ENCODE measurements around the gene FGFR3.

Gene FGFR3

DNA sequence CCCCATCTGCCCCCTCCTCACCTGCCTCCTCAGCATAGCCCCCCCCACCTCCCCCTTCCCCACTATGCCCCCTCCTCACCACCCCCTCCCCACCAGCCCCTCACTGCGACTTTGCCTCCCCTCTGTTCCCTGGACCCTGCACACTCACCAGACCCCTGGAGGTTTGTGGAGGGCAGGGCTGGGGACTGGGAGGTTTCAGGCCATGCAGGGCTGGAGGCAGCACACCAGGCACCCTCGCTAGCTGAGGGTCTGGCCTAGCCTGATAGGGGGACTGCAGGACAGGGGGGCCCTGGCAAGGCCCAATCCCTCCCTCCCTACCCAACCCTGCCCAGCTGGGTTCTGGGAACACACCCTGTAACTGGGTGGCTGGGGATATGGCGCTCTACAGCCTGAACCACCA is 43.7 kb upstream of the FGFR3 start:
- H3K4me3 ChIP-seq (ENCODE audit: severe bottlenecking): no peak overlapping the region
- peaks cover 7% of the 10 kb centered on the region; the same call in 1 of the 2 replicates for H3K36me3 ChIP-seq (ENCODE audit: low read depth)
- ATAC-seq (ENCODE audit: low read depth) (no peak), DNase-seq (ENCODE audit: low spot score) (no peak)
- no peaks in the 10 kb centered on the region for H3K27me3 ChIP-seq (ENCODE audit: insufficient read depth, poor library complexity, severe bottlenecking)
- peaks cover 14% of the 10 kb centered on the region for H3K4me1 ChIP-seq (ENCODE audit: insufficient read depth, poor library complexity, severe bottlenecking)
- H3K9me3 ChIP-seq (ENCODE audit: severe bottlenecking): no peaks in the 10 kb centered on the region
- TF ChIP-seq, protein P1, sequence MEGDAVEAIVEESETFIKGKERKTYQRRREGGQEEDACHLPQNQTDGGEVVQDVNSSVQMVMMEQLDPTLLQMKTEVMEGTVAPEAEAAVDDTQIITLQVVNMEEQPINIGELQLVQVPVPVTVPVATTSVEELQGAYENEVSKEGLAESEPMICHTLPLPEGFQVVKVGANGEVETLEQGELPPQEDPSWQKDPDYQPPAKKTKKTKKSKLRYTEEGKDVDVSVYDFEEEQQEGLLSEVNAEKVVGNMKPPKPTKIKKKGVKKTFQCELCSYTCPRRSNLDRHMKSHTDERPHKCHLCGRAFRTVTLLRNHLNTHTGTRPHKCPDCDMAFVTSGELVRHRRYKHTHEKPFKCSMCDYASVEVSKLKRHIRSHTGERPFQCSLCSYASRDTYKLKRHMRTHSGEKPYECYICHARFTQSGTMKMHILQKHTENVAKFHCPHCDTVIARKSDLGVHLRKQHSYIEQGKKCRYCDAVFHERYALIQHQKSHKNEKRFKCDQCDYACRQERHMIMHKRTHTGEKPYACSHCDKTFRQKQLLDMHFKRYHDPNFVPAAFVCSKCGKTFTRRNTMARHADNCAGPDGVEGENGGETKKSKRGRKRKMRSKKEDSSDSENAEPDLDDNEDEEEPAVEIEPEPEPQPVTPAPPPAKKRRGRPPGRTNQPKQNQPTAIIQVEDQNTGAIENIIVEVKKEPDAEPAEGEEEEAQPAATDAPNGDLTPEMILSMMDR (IDR thresholded peaks at IDR 0.05; ENCODE audit: poor library complexity, severe bottlenecking): no peak
- H3K27ac ChIP-seq (ENCODE audit: poor library complexity, severe bottlenecking): no peak overlapping the region

DNA sequence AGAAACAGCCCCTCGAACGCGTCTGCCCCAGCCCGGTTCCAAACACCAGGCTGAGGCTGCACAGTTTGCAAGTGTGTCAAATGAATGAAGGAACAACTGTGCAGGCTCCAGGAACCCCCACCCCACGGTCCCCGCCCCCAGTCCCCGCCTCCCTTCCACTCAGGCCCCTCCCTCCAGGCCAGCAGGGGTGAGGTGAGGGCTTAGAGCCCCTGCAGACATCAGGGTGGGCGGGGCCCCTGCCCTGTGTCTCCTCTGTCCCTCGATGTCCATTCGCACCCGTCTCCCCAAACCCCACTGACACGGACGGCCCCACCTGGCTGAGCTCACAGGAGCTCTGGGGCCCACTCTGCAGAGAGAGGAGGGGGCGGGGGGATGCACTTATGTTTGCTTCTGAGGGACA is 43.3 kb upstream of the FGFR3 start:
- Histone ChIP-seq H3K27me3 (ENCODE audit: insufficient read depth, poor library complexity, severe bottlenecking) (no peaks in the 10 kb centered on the region), H3K4me3 (ENCODE audit: severe bottlenecking) (no peak overlapping the region), H3K27ac (ENCODE audit: poor library complexity, severe bottlenecking) (no peak overlapping the region), H3K36me3 (ENCODE audit: low read depth) (peaks cover 3% of the 10 kb centered on the region; the same call in 1 of the 2 replicates), H3K9me3 (ENCODE audit: severe bottlenecking) (no peaks in the 10 kb centered on the region), H3K4me1 (ENCODE audit: insufficient read depth, poor library complexity, severe bottlenecking) (peaks cover 14% of the 10 kb centered on the region)
- DNase-seq (ENCODE audit: low spot score): no peak
- ATAC-seq (ENCODE audit: low read depth): no peak
- TF ChIP-seq, protein P1 (IDR thresholded peaks at IDR 0.05; ENCODE audit: poor library complexity, severe bottlenecking): no peak

DNA sequence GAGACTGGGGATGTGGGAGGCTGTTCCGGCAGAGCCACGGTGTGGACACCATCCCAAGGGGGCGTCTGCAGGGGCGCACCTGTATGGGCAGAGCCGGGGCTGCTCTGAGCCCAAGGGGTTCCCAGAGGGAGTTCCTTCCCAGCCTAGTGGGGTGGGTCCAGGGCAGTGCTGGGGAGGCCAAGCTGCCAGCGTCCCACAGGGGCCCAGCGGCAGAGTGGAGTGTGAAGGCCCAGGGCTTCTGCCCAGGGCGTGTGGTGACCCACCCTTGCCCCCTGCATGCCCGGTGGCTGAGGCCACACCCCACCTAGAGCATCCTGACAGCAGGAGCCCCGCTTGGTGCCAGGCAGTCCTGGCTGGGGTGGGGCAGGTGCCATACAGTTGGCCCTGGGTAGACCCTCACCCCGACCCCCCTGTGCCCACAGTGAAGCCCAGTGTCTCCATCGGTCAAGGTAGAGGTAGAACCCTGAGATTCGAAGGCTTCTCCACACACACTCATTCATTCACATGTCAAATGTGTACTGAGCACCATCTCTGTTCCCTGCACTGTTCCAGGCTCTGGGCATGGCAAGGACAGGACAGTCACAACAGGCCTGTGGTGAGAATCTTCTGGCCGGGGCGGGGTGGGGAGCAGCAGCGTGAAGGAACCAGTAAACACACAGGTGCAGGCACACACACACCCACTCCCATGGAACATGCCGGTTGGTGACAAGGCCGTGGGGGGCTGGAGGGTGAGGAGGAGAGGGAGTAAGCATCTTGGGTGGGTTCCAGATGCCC is 42.5 kb upstream of the FGFR3 start:
- Histone ChIP-seq H3K36me3 (ENCODE audit: low read depth) (no peaks in the 10 kb centered on the region), H3K4me1 (ENCODE audit: insufficient read depth, poor library complexity, severe bottlenecking) (peaks cover 14% of the 10 kb centered on the region), H3K27me3 (ENCODE audit: insufficient read depth, poor library complexity, severe bottlenecking) (no peaks in the 10 kb centered on the region), H3K9me3 (ENCODE audit: severe bottlenecking) (no peaks in the 10 kb centered on the region), H3K4me3 (ENCODE audit: severe bottlenecking) (no peak overlapping the region), H3K27ac (ENCODE audit: poor library complexity, severe bottlenecking) (no peak overlapping the region)
- DNase-seq (ENCODE audit: low spot score): no peak
- ATAC-seq (ENCODE audit: low read depth): no peak
- TF ChIP-seq, protein P1 (IDR thresholded peaks at IDR 0.05; ENCODE audit: poor library complexity, severe bottlenecking): no peak

DNA sequence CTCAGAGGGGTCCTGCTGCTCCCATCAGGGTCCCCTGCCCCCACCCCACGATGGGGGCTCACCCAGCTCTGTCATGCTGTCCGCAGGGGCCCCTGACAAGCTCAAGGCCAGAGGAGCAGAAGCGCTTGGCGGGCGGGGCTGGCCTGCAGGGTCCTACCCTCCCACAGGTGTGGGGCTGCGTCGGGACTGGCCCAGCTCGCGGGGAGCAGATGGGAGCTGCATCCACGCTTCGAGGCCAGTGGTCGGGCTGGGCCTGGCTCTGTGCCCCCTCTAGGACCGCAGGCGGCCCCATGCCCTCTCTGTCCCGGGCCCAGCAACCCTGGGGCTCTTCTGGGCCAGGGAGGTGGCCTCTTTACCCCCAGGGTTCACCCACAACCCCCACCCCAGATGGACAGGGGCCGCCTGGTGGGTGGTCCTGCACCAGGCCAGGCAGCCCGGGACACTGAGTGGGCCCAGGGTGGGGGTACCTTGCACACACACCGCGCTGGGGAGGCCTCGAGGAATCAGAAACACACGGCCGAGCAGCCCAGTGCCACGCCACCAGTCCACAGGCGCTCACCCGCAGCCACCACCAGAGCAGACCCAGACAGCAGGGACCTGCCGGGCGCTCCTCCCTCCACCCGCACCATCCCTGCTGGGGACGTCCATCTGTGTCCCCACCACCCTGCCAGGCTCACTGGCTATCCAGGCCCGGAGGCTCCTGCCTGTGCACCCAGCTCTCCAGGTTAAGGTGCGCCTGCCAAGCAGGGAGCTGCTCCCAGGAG is 41.8 kb upstream of the FGFR3 start:
- Histone ChIP-seq H3K4me1 (ENCODE audit: insufficient read depth, poor library complexity, severe bottlenecking) (peaks cover 14% of the 10 kb centered on the region), H3K27me3 (ENCODE audit: insufficient read depth, poor library complexity, severe bottlenecking) (no peaks in the 10 kb centered on the region), H3K27ac (ENCODE audit: poor library complexity, severe bottlenecking) (peak overlapping the region; percentile 72), H3K4me3 (ENCODE audit: severe bottlenecking) (no peak overlapping the region), H3K9me3 (ENCODE audit: severe bottlenecking) (no peaks in the 10 kb centered on the region), H3K36me3 (ENCODE audit: low read depth) (no peaks in the 10 kb centered on the region)
- TF ChIP-seq, protein P1 (IDR thresholded peaks at IDR 0.05; ENCODE audit: poor library complexity, severe bottlenecking): no peak
- no peak for ATAC-seq (ENCODE audit: low read depth)
- no peak for DNase-seq (ENCODE audit: low spot score)
